GM19452 (cell line): Measurements from ENCODE around the gene P3R3URF.

Source experiments
- ATAC-seq: cut with Tn5 transposase; IDR thresholded peaks from one replicate; pipeline ENCODE4 v1.9.1; 2021; ENCODE audit not compliant: unreplicated experiment

P3R3URF gene

DNA sequence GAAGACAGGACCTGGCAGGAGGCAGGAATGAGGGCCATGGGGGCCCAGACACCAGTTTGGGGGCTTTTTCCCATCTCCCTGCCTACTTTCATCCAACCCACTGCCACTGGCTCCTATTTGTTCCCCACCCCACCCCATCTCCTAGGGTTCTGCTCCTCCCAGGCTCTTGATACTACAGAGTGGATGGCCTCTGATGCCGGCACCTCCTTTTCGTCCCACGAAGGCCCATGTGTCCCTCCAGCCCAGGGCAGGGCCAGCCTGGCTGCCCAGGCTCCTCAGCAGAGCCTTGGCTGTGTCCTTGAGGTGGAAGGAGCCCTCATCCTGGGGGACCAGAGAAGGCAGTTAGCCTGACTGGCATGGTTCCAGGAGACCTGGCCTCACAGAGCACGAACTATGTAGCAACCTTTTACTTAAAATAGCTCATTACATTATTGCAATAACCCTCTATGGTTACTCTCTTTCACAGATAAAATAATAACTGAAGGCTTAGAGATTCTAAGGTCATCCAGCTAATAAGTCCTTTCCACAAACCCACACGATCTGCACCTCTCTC, 18.4 kb upstream of the P3R3URF start:
- ATAC-seq, result no peak

DNA sequence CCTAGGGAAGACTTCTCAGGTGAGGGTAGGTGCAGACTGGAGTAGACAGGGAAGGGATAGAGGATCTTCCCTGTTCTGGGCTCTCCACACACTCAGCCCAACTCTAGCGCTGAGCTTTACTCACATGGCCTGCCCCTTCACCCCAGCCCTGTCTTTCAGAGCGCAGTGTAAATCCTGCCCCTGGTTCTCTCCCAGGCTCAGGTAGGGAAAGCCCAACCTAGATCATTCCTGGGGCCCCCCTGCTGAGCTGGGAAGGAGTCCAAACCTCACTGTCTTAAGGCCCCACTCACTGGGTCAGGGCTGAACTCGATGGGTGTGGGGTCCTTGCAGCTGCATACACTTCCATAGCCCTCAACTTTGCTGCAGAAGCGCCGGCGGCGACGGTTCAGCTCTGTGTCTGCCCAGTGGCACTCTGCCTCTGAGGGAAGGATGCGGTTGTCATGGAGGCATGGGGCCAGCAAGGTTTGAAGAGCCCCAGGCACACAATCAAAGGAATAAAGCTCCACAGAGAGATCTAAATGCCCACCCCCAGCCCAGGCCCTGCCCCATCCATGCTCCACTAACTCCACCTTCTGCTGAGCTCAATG, 17.8 kb upstream of the P3R3URF start:
- ATAC-seq, result no peak

DNA sequence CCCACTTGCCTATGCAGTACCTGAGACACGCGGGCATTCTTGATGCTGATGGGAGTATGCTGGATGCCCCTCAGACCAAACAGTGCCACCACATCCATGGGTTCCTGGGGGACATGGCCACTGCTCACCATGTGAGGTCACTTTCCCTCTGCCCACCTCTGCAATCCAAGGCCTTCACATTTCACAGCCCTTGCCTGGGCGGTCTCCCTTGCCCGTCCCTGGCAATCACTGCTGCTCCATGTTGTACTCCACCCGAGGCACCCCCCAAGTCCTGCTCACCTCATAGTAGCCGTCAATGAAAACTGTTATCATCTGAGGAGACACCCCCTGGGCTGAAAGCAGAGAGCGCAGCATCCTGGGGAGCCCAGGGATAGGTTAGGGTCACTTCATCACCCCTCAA, 17.0 kb upstream of the P3R3URF start:
- ATAC-seq, result no peak

DNA sequence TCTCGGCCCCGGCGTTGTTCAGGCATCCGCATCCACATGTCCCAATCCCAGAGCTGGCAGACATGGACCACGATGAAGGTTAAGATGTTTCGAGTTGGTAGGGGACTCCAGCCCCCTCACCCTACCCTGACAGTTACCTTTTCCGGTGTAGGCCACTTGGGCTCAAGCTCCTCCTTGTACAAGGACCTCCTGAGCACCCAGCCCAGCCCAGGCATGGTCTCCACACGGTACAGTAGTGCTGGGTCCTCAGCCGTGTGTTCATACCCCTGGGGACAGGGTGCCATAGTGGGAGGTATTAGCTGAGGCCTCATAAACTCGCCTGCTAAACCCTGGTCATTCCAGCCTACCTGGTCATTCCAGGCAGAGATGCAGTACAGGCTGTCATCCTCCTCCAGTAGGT, 15.9 kb upstream of the P3R3URF start:
- ATAC-seq, result no peak

DNA sequence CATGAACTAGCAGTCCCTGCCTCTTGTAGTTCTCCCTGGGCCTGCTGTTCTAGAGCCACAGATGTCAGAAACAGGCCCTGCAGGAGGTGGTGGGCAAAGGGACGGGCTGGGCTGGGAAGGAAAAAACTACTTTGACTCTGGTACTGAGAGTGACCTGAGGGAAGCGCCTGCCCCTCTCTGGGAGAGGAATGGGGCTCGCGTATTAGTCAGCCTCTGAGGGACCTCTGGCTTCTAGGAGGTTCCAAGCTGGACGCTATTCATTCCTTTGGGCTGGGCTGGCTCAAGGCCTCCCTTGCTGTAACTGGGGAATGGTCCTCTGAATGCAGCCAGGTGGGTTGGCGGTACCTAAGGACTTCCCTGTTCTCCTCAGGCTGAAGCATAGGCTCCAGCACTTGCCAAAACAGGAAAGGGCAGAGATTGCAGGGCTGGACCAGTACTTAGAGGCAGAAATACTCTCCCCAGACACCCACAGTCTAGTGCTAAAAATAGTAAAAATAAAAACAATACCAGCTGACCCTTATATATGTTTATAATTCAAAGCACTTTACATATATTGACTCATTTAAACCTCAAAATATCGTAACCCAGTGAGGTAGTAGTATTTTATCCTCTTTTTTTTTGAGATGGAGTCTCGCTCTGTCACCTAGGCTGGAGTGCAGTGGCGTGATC, 14.9 kb upstream of the P3R3URF start:
- no peak for ATAC-seq

DNA sequence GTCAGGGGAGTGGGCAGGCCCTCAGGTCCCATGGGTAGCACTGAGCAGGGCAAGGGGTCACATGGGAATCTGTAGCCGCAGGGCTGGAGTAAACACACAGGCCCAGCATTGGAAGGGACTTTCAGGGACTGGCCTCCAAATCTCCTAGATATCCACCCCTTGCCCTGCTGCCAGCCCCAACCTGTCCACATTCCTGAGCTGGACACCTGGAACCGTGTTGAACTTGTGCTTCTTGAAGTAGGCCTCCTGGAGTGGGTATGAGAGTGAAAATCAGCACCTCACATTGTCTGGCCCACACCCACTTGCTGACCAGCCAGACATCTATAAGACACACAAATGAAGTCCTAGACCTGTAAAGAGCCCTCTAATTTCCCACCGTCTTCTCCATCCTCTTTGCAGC, 14.3 kb upstream of the P3R3URF start:
- no peak for ATAC-seq

DNA sequence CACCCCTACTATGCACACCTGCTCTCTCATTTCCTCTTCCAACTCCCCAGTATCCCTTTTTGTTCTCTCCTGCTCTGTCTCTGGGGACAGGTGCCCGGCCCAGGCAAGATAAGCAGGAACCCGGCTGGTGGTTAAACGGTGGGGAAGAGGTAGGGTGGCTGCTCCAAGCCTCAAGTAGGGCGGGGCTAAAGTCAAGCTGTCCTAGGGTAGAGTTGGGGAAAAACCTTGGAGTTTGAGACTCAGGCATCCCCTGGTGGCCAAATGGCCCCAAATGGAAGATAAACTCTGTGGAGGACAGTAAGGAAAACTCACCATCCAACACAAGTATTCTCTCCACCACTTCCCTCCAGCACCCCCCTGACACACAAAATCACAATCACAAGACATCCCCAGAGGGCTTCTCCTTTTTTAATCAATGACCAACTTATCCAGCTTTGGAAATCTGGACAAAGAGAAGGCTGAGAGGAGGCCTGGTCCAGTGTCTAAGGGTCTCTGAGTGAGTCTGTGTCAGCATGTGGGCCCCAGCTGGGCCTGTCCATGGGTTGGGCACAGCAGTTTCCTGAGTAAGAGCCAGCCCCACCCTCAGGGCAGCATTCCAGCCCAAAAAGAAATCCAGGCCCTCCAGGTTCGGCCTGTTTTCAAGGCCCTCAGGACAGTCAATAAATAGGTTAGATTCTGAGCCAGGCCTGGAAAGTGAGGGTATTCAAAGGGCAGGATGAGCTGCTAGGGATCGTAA, 12.2 kb upstream of the P3R3URF start:
- ATAC-seq, result no peak

DNA sequence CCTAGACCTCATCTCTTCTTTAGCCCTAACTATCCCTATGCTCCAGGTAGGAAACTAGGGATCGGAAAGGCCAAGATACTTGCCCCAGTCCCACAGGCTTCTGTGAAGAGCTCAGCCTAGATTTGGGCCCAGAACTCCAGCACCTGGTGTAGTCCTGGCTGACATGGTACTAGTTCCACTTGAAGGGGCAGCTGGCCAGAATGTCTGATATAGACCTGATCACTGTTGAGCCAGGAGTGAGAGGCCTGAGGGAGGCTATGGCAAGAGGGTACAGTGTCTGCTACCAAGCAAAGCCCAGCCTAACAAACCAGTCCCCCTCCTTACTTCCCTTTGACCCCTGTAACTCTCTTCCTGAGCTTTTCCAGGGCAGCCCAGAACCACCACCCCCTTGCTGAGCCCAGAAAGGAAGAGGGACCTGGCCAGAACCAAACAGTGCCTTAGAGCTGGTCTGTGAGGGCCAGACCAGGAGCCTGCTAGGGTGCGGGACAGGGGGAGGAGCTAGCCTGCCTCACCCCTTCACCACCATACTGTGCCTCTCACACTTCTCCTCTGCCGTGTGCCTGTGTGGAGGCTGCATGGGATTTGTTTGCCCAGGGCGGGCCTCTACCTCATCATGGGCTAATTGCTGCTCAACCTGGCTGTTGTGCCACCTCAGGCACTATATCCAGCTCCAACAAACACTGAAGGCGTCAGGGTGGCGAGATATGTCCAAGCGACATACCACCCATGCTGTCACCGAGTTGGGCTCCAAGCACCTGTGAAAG, 11.0 kb upstream of the P3R3URF start:
- ATAC-seq, result no peak

DNA sequence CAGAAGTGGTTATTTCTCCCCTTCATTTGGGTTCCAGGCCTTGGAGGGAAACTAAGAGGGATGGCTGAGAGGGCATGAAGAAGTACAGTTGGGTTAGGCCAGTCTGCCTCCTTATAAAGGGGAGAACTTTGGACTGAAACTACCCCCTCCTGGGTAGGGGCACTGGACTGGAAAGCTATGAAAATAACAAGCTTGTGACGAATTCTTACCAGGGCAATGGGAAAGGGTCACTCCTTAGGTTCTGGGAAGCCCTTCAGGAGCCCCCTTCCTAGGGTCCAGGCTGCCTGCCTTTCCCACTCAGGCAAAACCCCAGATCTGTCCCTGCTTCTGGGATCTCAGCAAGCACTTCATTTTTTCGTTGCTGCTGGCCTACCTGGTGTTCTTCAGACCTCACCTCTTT, 9.8 kb upstream of the P3R3URF start:
- ATAC-seq, result no peak

DNA sequence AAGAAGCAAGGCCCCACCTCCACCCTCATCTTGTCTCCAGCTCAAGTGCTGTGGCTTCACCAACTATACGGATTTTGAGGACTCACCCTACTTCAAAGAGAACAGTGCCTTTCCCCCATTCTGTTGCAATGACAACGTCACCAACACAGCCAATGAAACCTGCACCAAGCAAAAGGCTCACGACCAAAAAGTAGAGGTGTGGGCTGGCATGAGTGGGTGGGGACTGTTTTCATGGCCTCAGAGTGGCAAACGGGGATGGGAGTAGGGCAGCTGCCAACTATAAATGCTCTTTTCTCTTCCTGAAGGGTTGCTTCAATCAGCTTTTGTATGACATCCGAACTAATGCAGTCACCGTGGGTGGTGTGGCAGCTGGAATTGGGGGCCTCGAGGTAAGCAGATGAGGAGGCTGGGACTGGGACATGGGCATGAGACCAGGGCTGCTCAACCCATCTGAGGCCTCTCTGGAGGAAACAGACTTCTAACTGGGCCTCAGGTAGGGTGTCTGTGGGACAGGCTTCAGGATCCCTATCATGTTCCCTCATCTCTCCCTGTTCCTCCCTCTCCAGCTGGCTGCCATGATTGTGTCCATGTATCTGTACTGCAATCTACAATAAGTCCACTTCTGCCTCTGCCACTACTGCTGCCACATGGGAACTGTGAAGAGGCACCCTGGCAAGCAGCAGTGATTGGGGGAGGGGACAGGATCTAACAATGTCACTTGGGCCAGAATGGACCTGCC, 8.8 kb upstream of the P3R3URF start:
- ATAC-seq, result no peak

DNA sequence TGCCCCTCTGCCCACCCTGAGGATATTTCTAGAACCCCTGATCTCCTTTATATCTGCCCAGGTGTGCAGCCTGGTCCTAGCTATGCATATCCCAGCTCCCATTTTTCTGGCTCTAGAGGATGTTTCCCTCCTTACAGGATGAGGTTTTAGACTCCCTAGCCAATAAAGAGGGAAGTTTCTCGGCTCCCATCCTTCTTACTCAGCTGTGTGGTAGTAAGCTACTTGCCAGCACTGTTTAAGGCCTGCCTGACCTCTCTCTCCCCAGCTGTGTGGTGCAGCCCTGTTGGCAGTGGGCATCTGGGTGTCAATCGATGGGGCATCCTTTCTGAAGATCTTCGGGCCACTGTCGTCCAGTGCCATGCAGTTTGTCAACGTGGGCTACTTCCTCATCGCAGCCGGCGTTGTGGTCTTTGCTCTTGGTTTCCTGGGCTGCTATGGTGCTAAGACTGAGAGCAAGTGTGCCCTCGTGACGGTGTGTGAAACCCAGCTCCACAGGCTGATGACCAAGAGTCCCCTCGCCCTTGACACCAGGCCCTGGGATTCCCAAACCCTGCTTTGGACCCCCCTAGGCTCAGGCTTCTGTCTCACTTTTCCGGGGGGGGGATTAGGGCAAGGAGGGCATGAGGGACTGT, 7.8 kb upstream of the P3R3URF start:
- peak; percentile 62 for ATAC-seq

DNA sequence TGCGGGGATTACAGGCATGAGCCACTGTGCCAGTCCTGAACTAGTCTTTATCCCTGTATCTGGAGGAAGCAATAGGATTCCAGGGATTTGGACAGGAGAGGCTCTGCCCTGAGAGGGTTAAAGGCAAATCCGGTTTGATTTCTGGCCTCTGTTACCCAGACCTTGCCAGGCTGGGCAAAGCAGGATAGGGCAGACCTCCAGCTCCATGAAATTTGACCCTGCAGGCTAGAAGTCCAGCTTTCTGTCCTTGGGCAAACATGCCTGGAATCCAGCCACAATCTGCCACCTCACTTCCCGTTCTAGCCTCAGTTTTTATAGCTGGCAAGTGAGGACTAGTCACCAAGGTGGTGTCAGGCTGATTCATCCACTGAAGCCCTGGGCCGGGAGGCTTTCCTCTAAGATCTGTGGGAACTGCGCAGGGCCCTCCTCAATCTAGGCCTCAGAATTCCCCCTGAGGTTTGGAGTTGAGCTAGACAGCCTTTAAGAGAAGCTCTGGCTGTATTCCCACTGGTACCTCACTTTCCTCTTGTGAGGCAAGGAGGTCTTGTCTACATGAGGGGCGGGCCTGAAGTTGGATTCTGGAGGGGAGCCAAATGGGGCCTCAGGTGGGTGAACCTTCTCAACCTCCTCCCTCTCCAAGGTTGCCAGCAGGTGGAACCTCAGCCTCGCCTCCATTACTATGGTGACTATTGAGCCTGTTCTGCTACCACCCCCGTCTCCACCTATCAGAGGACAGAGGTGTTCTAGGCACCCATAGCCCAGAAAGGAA, 7.0 kb upstream of the P3R3URF start:
- no peak for ATAC-seq

DNA sequence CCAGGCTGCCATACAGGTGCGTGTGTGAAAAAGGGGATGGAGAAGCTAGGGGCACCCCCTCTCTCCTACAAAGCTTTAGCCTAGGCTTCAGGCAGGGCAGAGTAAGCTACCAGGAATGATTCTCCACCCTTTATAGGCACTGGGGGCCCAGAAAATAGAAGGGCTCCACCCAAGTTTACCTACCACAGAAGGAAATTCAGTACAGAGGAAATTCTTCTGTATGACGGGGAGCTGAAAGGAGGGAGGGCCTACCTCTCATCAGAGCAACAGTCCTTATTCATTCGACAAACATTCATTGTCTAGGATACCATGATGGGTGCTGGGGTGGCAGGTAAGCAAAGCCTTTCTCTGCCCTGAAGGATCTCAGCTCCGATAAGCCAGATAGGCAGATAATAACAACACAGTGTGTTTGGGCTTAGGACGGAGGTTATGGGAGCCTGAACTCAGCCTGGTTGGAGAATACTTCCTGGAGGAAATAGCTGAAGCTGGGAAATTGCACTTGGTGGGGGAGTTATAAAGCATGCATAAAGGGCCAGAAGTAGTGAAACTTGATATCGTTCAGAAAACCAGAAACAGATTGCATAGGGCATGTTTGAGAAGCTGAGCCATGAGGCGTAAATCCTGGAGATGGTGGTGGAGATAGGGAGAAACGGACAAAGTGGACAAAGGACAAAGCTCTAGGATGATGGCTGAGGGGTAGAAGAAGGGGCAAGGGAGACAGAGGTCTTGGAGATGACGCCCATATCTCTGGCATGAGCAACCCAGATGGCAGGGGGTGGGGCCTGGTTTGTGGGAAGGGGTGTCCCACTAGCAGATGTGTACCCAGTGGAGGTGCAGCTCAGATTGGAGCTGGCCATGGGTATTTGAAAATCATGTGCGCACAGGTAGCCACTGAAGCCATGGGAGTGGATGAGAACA, 5.3 kb upstream of the P3R3URF start:
- ATAC-seq, result no peak

DNA sequence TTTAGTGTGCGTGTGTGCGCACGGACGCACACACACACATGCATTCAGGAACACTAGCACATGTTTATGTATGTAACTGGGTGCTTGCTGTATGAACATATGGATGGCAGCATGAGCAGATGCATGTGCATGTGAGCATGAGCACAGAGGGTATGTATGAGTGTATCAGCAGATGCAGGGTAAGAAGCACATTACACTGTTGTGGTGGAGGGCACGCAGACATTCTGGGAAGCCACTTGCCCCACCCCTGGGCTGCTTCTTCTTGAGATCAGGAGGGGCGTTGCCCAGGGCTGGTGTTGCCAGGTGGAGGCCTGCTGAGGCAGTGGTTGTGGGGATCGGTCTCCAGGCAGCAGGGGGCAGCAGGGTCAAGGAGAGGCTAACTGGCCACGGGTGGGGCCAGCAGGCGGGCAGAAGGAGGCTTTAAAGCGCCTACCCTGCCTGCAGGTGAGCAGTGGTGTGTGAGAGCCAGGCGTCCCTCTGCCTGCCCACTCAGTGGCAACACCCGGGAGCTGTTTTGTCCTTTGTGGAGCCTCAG, 3.9 kb upstream of the P3R3URF start:
- no peak for ATAC-seq

DNA sequence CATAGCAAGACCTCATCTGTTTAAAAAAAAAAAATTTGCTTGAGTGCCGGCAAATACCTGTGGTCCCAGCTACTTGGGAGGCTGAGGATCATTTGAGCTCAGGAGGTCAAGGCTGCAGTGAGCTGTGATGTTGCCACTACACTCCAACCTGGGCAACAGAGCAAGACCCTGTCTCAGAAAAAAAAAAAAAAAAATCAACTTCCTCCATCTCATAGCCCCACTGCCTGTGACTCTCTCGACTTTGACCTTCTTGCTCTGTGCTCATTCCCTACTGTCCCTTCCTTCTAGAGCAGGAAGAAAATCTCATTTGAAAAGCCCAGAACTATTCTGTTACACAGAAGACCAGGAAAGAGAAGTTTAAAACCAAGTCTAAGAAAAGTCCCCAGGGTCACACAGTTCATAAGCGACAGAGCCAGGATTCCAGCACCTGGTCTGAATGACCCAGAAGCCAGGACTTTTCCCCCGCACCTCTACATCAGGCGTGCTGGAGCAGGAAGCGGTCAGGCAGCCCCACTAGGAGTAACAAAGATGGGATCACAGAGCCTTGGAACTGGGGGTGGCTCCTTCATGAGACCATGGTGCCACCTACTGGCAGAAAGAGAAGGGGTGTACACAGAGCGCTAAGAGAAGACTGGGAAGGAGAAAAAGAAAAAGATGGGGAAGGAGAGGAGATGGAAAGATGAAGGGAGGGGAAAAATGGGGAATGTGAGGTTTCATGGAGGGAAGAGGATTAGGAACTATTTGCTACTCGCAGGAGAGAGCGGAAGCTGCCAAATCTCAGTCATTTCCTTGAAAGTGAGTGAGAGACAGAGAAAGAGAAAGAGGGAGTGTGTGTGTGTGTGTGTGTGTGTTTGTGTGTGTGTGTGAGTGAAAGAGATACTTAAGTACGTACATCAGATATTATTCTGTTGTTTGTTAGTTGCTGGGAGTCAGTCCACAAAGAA, 3.1 kb upstream of the P3R3URF start:
- no peak for ATAC-seq

DNA sequence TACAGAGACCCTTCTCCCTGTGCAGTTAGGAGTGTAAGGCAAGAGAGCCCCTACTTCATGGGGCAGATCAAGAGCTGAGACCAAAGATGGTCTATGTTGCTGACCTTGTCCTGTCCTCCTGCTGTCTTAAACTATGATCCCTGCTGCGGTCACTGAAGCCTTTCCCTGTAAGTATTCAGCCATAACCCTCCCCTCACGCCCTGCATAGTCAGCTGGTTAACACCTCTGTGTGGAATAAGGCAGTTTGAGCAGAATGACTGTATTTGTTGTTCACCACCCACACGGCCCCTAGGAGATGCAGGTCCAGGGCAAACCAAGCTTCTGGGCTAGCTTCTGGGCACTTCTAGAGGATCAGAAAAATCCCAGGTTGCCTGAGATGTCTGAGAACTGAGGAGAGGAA, 1.0 kb downstream of the P3R3URF start:
- no peak for ATAC-seq
